Skeletal muscle tissue (tissue), 4 donors: ENCODE results near the gene MIS12. TPM values are rescaled to one million over a fixed set of nuclear protein-coding genes. Genes with fewer than 3 reads are reported as not detected.

Experiments used
- H3K27ac ChIP-seq: one replicate; pipeline ENCODE4 v1.7.0; 2013; ENCODE audit warnings: mild to moderate bottlenecking, low read depth, low read length, inconsistent platforms
- H3K27me3 ChIP-seq, 3 donors: one replicate each; pipeline ENCODE4 v1.7.0; 2013; ENCODE audit warnings: low read length in 3 of 3; ENCODE audit not compliant: control insufficient read depth in 3 of 3, insufficient read depth in 3 of 3
- H3K36me3 ChIP-seq, 3 donors: one replicate each; pipeline ENCODE4 v1.7.0; 2013; ENCODE audit warnings: low read length in 3 of 3; ENCODE audit not compliant: control insufficient read depth in 3 of 3, insufficient read depth in 3 of 3
- H3K4me1 ChIP-seq, 3 donors: one replicate each; pipeline ENCODE4 v1.7.0; 2013; ENCODE audit warnings: low read length in 3 of 3, mild to moderate bottlenecking in 3 of 3; ENCODE audit not compliant: control insufficient read depth in 3 of 3, insufficient read depth in 3 of 3
- H3K4me3 ChIP-seq, 3 donors: one replicate each; pipeline ENCODE4 v1.7.0; 2013; ENCODE audit warnings: low read length in 3 of 3
- H3K9ac ChIP-seq, 3 donors: one replicate each; pipeline ENCODE4 v1.7.0; 2013; ENCODE audit warnings: low read length in 3 of 3, mild to moderate bottlenecking in 3 of 3, moderate library complexity in 2 of 3, low read depth in 1 of 3
- H3K9me3 ChIP-seq, 3 donors: one replicate each; pipeline ENCODE4 v1.7.0; 2013; ENCODE audit warnings: low read length in 3 of 3; ENCODE audit not compliant: control insufficient read depth in 3 of 3
- total RNA-seq: library from RNA; depleted of rRNA; stranded (reverse); fragments of >200 nt; gene quantifications from one replicate; pipeline ENCODE4 v1.2.3, GENCODE V29; 2014
- donor health status: Osteomylitis.

The MIS12 gene, protein sequence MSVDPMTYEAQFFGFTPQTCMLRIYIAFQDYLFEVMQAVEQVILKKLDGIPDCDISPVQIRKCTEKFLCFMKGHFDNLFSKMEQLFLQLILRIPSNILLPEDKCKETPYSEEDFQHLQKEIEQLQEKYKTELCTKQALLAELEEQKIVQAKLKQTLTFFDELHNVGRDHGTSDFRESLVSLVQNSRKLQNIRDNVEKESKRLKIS
- total RNA-seq: 25.6 TPM

DNA sequence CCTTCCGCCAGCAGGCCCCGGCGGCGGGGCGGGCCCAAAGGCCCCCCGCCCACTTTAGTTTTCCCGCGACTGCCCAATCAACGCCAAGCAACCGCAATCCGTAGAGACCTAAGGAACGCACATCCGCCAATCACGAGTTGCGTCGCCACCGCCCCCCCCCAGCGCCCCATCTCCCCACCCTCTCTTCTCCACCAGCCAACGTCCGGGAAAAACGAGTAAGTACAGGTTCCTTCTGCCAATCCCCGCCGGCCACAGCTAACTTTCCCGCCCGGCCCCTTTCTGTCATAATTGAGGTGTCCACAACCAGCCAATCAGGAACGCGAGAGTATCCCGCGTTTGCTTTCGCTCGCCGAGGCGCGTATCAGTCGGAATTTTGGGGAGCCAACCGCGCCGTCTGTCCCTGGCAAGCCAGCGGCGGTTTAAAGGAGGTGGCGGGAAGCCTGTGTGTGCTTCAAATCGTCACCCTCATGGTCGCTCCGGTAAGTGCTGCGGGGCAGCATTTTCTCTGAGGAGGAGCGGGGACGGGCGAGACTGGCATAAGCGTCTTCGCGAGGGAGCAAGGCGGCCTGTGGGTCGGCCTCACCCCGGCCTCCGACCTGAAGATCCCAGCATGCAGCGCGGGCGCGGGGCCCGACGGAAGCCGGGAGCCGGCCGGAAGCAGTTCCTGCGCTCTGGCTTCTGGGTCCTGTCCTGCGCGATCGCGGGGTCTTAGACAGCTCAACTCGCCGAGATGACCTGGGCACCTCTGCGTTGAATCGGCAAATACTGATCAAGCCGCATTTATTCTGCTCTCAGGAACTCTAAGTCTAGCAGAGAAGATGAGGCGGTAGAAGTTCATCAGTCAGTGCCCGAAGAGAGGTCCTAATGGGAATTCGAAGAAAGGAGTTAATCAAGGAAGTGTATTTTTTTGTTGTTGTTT is at the start of gene MIS12:
Gene MIS12, plus strand, starts transcription at position 361 of the 919 bp plus-strand sequence. CDS start 2,297 bp downstream, outside the sequence.
- Histone ChIP-seq H3K36me3 (peaks cover 13 to 39% (median 34%) of the 10 kb centered on the region in 3 donors), H3K9ac (peak within 1 kb of the TSS; percentile 96 to 98 (median 97)), H3K27me3 (no peaks in the 10 kb centered on the region)

DNA sequence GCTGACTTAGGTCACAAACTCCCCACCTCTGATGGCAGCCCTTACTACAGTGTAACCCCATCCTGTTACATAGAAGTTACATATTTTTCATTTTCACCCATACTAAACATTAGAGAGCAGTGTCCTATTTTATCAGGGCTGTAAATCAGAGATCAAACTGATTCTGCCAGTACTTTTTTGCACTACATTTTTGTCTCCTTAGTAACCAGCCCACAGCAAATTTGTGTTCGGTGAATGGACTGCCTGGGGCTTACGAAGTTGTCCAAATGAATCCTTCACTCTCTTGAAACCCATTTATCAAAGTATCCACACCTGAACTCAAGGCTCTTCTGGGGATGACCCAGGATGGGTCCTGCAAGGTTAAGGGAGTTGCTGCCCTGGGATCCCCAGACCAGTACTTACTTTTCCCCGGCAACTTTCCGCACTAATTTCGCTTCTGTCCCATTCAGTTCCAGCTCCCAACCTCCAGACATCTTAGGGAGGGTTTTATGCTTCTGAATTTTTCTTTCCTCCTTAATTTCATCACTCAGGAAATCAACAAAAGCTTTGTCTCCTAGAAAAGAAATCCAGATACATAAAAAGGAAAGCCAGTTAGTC is 48.5 kb upstream of the MIS12 start:
- Histone ChIP-seq H3K9ac (peak overlapping the region; percentile 84 to 92 (median 89)), H3K27me3 (no peaks in the 10 kb centered on the region), H3K9me3 (no peaks in the 10 kb centered on the region), H3K36me3 (peaks cover 23 to 37% (median 36%) of the 10 kb centered on the region in 3 donors), H3K4me1 (peaks cover 4 to 18% (median 15%) of the 10 kb centered on the region in 3 donors), H3K27ac (peak overlapping the region; percentile 76), H3K4me3 (peak overlapping the region; percentile 82 to 97 (median 89))

More for the DNA sequence above, at the start of gene MIS12:
- Histone ChIP-seq H3K4me1 (peaks cover 18 to 36% (median 29%) of the 10 kb centered on the region in 3 donors), H3K27ac (peak within 1 kb of the TSS; percentile 99), H3K9me3 (no peaks in the 10 kb centered on the region), H3K4me3 (peak within 1 kb of the TSS; percentile 92 to 97 (median 94))

DNA sequence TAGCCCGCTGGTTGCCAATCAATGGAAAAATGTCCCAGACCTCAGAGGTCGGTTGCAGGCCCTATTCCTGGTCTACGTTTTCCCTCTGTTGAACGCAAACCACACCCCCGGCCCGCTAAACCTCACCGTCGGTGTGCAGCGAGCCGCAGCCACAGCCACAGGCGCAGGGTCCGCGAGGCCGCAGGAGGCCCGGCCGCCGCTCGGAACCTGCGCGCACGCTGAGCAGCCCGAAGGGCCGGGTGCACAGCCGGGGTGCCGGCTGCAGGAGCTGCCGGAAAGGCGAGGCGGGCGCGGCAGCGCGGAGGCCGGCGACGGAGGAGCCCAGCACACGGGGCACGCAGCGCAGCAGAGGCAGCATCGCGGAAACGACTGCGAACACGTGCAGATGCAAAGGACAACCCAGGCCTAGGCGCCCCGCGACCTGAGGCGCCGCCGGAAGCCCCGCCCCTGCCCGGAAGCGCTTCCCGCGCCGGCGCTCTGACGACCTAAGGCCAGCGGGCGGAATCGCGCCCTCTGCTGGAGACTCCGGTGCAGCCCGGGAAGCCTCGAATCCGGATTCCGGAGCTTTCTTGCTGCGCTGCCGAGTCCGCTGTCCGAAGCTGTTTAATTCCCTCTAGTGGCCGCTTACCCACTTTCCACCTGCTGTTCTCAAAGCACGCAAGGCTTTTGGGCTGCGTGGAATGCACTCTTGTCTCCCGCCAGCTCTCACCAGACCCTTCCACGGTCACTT is 47.5 kb upstream of the MIS12 start, which contains the start of gene C1QBP:
Gene C1QBP, minus strand, starts transcription at position 440 of the 730 bp plus-strand sequence. Its CDS starts 82 bp downstream, at position 358.
- H3K9ac ChIP-seq: peak within 1 kb of the TSS; percentile 84 to 92 (median 89)
- H3K27me3 ChIP-seq: no peaks in the 10 kb centered on the region
- peaks cover 4 to 18% (median 15%) of the 10 kb centered on the region in 3 donors for H3K4me1 ChIP-seq
- H3K4me3 ChIP-seq: peak within 1 kb of the TSS; percentile 82 to 97 (median 89)
- H3K36me3 ChIP-seq: peaks cover 21 to 34% (median 33%) of the 10 kb centered on the region in 3 donors
- H3K9me3 ChIP-seq: no peaks in the 10 kb centered on the region
- peak within 1 kb of the TSS; percentile 76 for H3K27ac ChIP-seq

DNA sequence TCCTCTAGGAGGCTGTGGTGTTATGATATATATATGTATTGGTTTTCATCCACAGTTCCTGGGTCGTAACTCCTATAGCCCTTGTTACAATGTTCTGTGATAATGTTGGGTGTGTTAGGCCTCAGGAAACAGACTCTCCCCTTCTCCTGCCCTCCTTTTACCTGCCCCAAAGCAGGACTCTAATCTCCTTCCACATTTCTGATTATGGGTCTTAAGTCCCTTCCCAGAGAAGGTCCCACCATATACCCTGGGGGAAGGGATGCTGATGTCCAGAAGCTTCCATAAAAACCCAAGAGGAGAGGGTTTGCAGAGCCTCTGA is 47.0 kb upstream of the MIS12 start:
- Histone ChIP-seq H3K9ac (peak overlapping the region; percentile 80 to 92 (median 84)), H3K4me1 (peaks cover 4 to 18% (median 15%) of the 10 kb centered on the region in 3 donors), H3K27me3 (no peaks in the 10 kb centered on the region), H3K27ac (peak overlapping the region; percentile 76), H3K36me3 (peaks cover 23 to 35% (median 35%) of the 10 kb centered on the region in 3 donors), H3K9me3 (no peaks in the 10 kb centered on the region), H3K4me3 (peak overlapping the region; percentile 72 to 97 (median 89))

DNA sequence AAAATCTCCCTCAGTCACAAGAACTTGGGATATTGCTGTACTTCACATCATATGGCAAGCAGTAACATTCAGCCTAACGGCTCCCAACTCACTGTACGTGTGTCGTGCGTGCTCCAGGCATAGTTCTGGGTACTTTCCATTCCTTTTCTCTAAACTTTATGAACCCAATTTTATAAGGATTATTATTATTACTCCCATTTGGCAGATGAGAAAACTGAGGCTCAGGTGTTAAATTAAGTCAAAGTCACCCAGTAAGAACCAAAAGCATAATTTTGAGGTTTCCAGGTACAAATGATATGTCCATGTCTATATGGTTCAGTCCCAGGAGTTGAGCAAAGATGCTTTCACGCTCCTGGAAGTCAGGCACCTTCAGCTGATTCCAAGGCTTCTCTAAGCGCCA is 42.6 kb upstream of the MIS12 start:
- peaks cover 4 to 6% (median 5%) of the 10 kb centered on the region in 3 donors for H3K4me1 ChIP-seq
- no peaks in the 10 kb centered on the region for H3K27me3 ChIP-seq
- H3K9me3 ChIP-seq: no peaks in the 10 kb centered on the region
- peaks cover 35 to 42% (median 40%) of the 10 kb centered on the region in 3 donors for H3K36me3 ChIP-seq
- H3K27ac ChIP-seq: no peak overlapping the region
- no peak overlapping the region for H3K9ac ChIP-seq
- no peak overlapping the region for H3K4me3 ChIP-seq

DNA sequence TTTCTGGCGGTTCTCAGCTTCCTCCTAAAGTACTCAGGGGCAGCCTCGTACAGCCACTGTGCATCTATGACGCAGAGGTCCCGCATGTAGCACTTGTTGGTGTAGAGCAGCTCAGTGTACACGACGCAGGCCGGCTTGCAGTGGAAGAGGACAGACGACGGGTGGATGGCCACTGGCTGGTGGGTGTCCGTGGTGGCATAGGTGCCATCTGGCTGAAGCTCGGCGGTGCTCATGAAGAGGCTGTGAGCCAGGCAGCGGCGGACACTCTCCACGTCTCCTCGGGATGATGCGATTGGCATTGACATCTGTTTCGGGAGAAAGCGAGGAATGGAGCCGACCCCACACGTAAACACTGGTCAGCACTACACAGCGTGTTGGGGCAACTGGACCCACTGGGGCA is 42.2 kb upstream of the MIS12 start:
- H3K9ac ChIP-seq: no peak overlapping the region
- no peak overlapping the region for H3K27ac ChIP-seq
- no peaks in the 10 kb centered on the region for H3K27me3 ChIP-seq
- H3K9me3 ChIP-seq: no peaks in the 10 kb centered on the region
- H3K36me3 ChIP-seq: peaks cover 37 to 44% (median 43%) of the 10 kb centered on the region in 3 donors
- H3K4me1 ChIP-seq: peaks cover 4 to 5% (median 4%) of the 10 kb centered on the region in 3 donors
- no peak overlapping the region for H3K4me3 ChIP-seq

DNA sequence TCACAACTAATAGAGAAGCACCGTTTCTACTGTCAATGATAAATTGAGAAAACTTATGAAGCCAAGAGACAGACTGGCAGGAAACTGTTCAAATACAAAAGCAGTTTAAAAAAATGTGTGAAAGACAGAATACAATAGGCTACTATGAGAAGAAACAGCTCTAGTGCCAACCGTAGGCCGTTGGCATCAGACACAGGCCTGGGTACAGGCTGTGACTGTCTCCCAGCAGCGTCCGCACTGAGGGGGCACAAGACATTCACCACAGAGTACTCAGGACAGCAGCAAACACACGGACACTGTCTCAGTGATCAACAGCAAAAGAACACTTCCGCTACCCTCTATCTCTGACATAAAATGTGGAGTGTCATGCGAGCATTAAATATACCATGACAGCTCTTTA is 39.6 kb upstream of the MIS12 start:
- Histone ChIP-seq H3K9me3 (no peaks in the 10 kb centered on the region), H3K4me1 (no peaks in the 10 kb centered on the region), H3K9ac (no peak overlapping the region), H3K4me3 (no peak overlapping the region), H3K27me3 (no peaks in the 10 kb centered on the region), H3K27ac (no peak overlapping the region), H3K36me3 (peaks cover 42 to 55% (median 55%) of the 10 kb centered on the region in 3 donors)

DNA sequence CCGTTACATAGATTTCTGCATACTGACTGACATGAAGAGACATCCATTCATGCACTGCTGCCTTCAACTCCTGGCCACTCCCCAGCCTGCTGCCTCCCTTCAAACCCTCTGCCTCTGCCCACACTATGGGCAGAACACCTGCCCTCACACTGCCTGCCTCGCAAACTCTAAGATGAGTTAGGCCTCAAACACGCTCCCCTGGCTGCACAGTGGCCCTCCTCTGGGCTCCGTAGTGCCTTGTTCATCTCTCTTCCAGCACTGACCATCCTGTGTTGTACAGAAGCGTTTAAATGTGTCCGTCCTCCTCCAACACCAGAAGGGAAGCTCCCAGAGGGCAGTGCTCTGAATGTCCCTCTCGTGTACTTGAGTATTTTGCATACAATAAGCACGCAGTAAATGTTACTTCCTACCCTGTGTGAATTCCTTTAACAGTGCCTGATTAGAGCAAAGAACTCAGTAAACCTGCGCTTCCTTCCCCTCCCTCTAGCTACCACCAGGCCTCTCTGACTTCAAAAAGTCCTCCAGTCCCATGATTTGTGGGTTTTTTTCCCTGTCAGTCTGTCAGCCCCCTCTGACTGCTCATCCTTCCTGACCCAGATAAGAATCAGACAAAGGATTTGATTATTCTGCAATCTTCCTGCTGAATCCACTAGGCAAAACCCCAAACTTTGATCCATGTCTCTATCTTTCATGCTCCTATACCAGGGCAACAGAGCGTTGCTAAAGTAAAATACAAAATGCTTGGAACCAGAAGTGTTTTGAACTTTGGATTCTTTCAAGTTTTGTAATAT is 21.5 kb upstream of the MIS12 start:
- H3K27ac ChIP-seq: no peak overlapping the region
- peaks cover 14 to 23% (median 17%) of the 10 kb centered on the region in 3 donors for H3K4me1 ChIP-seq
- H3K27me3 ChIP-seq: no peaks in the 10 kb centered on the region
- peaks cover 4 to 7% (median 4%) of the 10 kb centered on the region in 3 donors for H3K36me3 ChIP-seq
- H3K9me3 ChIP-seq: no peaks in the 10 kb centered on the region
- H3K4me3 ChIP-seq: no peak overlapping the region
- no peak overlapping the region for H3K9ac ChIP-seq

DNA sequence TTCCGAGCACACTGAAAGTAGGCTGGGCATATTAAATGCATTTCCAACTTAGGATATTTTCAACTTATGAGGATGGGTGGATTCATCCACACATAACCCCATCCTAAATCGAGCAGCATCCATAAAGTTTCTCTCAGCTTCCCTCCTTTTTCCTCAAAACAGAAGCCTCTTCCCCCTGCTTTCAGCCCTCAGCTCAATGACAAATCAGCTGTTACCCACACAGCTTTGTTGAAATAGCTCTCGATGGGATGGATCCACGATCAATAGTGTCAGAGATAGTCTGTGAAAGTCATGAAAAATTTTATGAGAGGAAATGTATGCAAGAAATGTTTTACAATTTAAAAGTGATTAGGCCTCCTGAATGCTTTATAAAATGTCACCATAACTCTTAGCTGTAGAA is 20.1 kb upstream of the MIS12 start:
- peaks cover 14 to 23% (median 17%) of the 10 kb centered on the region in 3 donors for H3K4me1 ChIP-seq

More for the DNA sequence above, 20.1 kb upstream of the MIS12 start:
- no peak overlapping the region for H3K9ac ChIP-seq
- no peak overlapping the region for H3K4me3 ChIP-seq
- no peaks in the 10 kb centered on the region for H3K9me3 ChIP-seq
- H3K27me3 ChIP-seq: no peaks in the 10 kb centered on the region
- H3K36me3 ChIP-seq: no peaks in the 10 kb centered on the region
- no peak overlapping the region for H3K27ac ChIP-seq
